ENCODE measurements around the gene FBXO40.

GRCh38 chr3:121592856-121593702 is at the start of gene FBXO40:
- no peak for TF ChIP-seq CTCF (IDR thresholded peaks at IDR 0.05)
- TF ChIP-seq POLR2A (IDR thresholded peaks at IDR 0.05), result no peak

All from vagina (tissue), 2 donors.